ENCODE results near the gene ETF1.

The ETF1 gene

DNA sequence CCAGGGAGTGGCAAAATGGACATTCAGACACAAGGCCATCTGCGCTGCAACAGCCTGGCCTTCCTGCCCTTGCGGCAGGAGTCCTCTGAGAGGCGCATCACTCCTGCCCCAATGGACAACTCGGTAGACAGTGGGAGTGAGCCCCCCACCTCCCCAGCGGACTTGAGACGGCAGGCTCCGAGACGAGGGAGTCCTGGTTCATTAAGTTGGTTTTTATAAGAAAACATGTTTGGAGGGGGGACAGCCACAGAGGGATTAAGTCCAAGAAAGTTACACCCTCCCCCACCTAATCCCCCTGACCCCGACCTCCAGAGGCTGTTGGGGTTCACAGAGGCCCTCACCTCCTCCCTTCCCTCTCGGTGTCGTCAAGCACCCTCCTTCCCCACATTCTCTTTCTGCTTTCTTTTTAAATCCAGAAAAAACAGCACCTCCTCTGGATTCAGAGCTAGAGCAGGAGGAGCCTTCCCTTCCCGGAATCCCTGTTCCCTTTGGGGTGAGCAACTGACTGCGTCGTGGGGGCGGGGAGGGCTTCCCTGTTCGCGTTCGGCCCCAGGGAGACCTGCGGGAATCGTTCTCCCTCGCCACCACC lies 79.5 kb downstream of the ETF1 start:
- no peak for DNase-seq (ENCODE audit: low read depth)

DNA sequence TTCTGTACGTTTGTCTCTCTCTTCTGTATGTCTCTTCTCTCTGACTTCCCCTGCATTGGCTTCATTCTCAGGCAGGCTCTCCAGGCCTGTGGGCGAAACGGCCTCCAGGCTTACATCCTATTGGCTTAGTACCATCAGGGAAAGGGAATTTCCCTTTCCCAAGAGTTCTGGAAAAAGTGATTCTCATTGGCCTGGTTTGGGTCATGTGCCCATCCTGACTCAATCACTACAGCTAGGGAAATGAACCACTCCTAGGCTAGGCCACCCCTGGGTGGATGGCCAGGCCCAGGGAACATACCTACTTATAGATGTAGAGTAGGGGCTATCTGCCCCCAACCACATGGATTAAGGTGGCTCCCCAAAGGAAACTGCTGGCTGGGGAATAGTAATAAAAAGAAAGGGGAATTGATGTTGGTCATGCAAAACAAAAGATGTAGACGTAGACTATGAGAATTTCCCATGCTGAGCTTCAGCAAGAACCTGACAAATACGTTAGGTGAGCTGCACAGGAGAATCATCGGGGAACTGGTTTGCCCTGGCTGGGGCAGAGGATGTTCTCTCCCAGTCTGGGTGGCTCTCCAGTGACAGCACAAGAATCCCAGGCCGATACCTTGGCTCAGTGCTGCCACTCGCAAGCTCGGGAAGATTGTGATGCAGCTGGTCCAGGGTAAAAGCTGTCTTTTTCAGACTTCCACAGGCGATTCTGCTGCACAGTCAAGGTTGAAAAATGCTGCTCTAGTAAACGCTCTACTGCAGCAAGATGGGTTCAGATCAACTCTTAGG lies 81.5 kb downstream of the ETF1 start:
- no peak for DNase-seq (ENCODE audit: low read depth)

DNA sequence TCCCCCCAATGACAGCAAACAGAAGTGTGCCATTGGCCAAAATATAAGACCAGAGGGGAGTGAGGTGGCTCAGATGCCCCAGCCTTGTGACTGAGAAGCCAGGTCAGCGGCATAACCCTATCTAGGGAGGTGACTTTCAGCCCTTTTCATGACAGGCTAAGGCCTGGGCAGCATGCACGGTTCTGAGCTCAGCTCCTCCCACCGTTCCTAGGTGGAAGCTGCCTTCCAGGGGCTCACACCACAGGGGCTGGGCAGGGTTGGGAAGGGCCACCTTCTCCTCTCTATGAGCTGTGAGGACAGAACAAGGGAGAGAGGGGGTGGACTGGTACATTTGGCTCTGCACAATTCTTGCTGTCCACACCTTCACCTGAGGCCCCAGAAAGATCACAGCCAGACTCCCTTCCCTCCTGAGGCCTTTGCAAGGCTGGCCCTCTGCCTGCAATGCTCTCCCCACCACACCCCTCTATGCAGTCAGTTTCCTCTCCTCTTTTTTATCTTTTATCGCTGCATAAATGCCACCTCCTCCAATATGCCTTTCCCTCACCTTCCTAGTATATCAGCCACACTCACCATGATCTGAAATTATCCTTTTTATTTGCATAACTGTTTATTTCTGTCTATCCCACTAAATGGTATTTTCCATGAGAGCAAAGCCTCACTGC lies 82.9 kb downstream of the ETF1 start:
- no peak for DNase-seq (ENCODE audit: low read depth)

DNA sequence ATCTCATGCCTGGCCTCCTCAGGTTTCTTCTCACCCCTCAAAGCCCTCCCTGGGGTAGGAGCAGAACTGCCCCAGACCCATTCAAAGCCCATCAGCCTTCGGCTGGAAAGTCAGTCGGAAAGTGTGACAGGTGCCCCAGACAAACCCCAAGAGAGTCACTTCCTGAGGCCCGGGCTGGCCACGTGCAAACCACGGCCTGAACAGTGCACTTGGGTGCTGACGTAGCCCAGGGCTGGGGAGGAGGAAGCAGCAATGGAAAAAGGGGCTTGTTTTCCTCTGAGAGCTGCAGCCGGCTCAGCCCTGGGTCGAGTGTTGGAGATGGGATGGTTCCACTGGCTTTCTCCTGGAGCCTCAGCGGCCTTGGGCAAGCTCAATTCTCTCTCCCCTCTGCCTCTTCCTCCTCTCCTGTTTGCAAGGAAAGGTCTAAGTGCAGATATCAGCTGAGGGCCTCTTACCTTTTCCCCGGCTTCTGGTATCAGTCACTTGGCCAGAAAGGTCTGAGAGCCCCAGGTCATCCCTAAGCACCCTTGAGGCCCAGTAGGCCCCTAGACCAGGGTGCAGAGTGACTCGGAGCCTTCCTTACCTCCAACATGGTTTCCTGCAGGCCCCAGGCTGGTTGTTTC lies 83.6 kb downstream of the ETF1 start:
- peak; percentile 72 for DNase-seq (ENCODE audit: low read depth)

DNA sequence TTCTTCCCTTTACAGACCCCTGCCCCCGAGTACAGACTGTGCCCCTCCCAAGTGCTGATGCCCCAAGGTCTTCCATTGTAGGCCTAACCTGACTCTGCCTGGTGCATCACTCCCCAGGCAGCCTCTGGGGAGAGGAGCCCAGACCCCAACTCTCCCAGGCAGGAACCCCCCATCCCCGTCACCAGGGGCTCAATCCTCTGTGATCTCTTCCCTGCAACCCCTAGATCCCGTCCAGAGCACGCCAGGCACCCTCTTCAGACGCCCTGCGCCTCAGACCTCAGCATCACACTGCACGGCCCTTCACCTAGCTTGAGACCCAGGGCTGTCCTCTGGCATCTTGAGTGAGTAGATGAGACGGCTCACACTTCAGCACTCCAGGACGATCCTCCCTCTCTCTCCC lies 84.2 kb downstream of the ETF1 start:
- DNase-seq (ENCODE audit: low read depth), result no peak

DNA sequence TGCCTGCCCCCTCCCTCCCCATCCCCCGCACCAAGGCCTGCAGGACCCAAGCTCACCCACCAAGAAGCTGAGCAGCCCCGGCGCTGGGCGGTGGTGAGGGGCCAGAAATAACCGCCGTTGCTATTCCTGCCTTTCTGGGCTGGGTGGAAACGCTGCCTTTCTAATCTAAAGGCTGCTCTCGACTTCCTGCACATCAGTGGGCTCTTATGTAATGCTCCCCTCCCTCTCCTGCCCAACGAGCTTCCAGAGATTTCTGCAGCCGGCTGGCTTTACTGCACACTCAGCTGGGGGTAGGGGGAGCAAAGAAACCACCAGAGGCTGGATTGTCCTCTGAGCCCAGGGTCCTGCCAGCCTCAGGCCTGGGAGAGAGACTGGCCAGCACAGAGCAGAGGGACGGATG lies 84.7 kb downstream of the ETF1 start:
- DNase-seq (ENCODE audit: low read depth), result no peak

DNA sequence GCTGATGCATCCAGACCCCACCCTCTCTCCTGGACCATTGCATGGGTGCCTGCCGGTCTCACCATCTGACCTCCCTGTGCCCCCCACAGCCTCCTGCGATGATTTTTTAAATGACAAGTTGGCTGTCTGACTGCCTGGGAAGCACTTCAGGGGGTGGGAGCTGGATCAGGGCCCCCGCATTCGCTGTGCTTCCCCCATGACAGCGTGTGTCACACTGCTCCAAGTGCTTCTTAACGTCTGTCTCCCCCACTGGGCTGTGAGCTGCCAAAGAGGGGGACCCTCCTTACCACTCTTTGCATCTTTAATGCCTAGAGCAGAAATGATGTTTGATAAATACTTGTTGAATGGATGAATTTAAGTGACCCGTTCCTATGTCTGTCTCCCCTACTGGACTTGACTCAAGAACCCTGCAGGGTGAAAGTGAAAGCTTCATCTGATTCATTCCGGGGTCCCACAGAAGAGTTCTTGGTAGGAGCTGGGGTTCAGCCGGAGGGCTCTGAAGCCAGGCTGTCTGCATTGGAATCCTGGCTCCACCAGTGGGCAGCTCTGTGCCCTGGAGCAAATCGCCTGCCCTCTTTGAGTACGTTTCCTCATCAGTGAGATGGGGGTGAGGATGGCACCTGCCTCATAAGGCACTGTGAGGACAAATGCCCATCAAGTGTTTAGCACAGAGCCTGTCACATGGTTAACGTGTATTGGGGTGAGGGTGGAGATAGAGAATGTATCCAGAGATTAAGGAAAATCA lies 85.3 kb downstream of the ETF1 start:
- no peak for DNase-seq (ENCODE audit: low read depth)
